ENCODE data around the gene TRPV3.

TRPV3 gene

GRCh38 chr17:3475812-3476610, 81.6 kb downstream of the TRPV3 start, which contains the start of gene ASPA:
TSS of gene ASPA (plus strand) at chr17:3475997. CDS start at chr17:3476160, 163 bp downstream.
- TF ChIP-seq EZH2phosphoT487 (IDR thresholded peaks at IDR 0.05; ENCODE audit: borderline replicate concordance, low read length) (no peak), CTCF (IDR thresholded peaks at IDR 0.05; ENCODE audit: low read depth, low read length, poor library complexity, severe bottlenecking) (no peak)
- H3K4me1 ChIP-seq (ENCODE audit: control insufficient read depth, low read length) = no peaks in the 10 kb centered on the region
- peaks cover 10% of the 10 kb centered on the region for H3K27me3 ChIP-seq (ENCODE audit: control insufficient read depth, low read length)
- no peaks in the 10 kb centered on the region for H3F3A ChIP-seq (ENCODE audit: control insufficient read depth, insufficient read depth)
- H3K4me3 ChIP-seq (ENCODE audit: low read length) = no peak within 1 kb of the TSS
- H3K27ac ChIP-seq (ENCODE audit: low read depth, low read length) = no peak within 1 kb of the TSS
- no peak within 1 kb of the TSS for H3K4me2 ChIP-seq (ENCODE audit: low read length)
- no peaks in the 10 kb centered on the region for H3K9me2 ChIP-seq (replicated peaks; ENCODE audit: control insufficient read depth, low read length)
- no peaks in the 10 kb centered on the region for H4K20me1 ChIP-seq (ENCODE audit: control insufficient read depth, insufficient read depth, low read depth, low read length)
- H3K79me2 ChIP-seq (ENCODE audit: control insufficient read depth, low read length) = no peaks in the 10 kb centered on the region
- H3K9me3 ChIP-seq (ENCODE audit: control insufficient read depth, insufficient read depth, low read length) = no peaks in the 10 kb centered on the region
- H3K36me3 ChIP-seq (ENCODE audit: control insufficient read depth, low read length) = no peaks in the 10 kb centered on the region

GRCh38 chr17:3475251-3475685, 82.3 kb downstream of the TRPV3 start:
- Histone ChIP-seq H3K4me2 (ENCODE audit: low read length) (no peak overlapping the region), H3K79me2 (ENCODE audit: control insufficient read depth, low read length) (no peaks in the 10 kb centered on the region), H3K9me3 (ENCODE audit: control insufficient read depth, insufficient read depth, low read length) (no peaks in the 10 kb centered on the region), H3K27ac (ENCODE audit: low read depth, low read length) (no peak overlapping the region), H3K27me3 (ENCODE audit: control insufficient read depth, low read length) (peaks cover 10% of the 10 kb centered on the region), H3K36me3 (ENCODE audit: control insufficient read depth, low read length) (no peaks in the 10 kb centered on the region), H3F3A (ENCODE audit: control insufficient read depth, insufficient read depth) (no peaks in the 10 kb centered on the region), H3K4me3 (ENCODE audit: low read length) (no peak overlapping the region), H4K20me1 (ENCODE audit: control insufficient read depth, insufficient read depth, low read depth, low read length) (no peaks in the 10 kb centered on the region), H3K4me1 (ENCODE audit: control insufficient read depth, low read length) (no peaks in the 10 kb centered on the region), H3K9me2 (replicated peaks; ENCODE audit: control insufficient read depth, low read length) (no peaks in the 10 kb centered on the region)
- TF ChIP-seq EZH2phosphoT487 (IDR thresholded peaks at IDR 0.05; ENCODE audit: borderline replicate concordance, low read length) (no peak), CTCF (IDR thresholded peaks at IDR 0.05; ENCODE audit: low read depth, low read length, poor library complexity, severe bottlenecking) (no peak)

- Histone ChIP-seq H3K4me2 (ENCODE audit: low read length) (no peak overlapping the region), H3K9me2 (replicated peaks; ENCODE audit: control insufficient read depth, low read length) (no peaks in the 10 kb centered on the region), H3K79me2 (ENCODE audit: control insufficient read depth, low read length) (no peaks in the 10 kb centered on the region), H4K20me1 (ENCODE audit: control insufficient read depth, insufficient read depth, low read depth, low read length) (no peaks in the 10 kb centered on the region), H3K4me1 (ENCODE audit: control insufficient read depth, low read length) (no peaks in the 10 kb centered on the region), H3F3A (ENCODE audit: control insufficient read depth, insufficient read depth) (no peaks in the 10 kb centered on the region), H3K9me3 (ENCODE audit: control insufficient read depth, insufficient read depth, low read length) (no peaks in the 10 kb centered on the region), H3K4me3 (ENCODE audit: low read length) (no peak overlapping the region), H3K27me3 (ENCODE audit: control insufficient read depth, low read length) (0 out of 2 replicates have a peak, but pooled peaks cover 8% of the 10 kb centered on the region), H3K27ac (ENCODE audit: low read depth, low read length) (no peak overlapping the region), H3K36me3 (ENCODE audit: control insufficient read depth, low read length) (no peaks in the 10 kb centered on the region)
- TF ChIP-seq EZH2phosphoT487 (IDR thresholded peaks at IDR 0.05; ENCODE audit: borderline replicate concordance, low read length) (no peak), CTCF (IDR thresholded peaks at IDR 0.05; ENCODE audit: low read depth, low read length, poor library complexity, severe bottlenecking) (no peak)
Observed at GRCh38 chr17:3474212-3474611, 83.4 kb downstream of the TRPV3 start.
